PC-3 (cell line): ENCODE data around the gene PRKN.

Source experiments
- EZH2 ChIP-seq: fragments of 300-600 bp; sonication (generic); IDR thresholded peaks from one replicate; pipeline ENCODE4 v1.6.1; 2017; ENCODE audit warnings: antibody characterized with exemption, mild to moderate bottlenecking, low read length; ENCODE audit not compliant: unreplicated experiment
- EZH2phosphoT487 ChIP-seq: fragments of 300-600 bp; sonication (generic); IDR thresholded peaks from 2 replicates; pipeline ENCODE4 v1.6.1; 2018; ENCODE audit warnings: mild to moderate bottlenecking, antibody characterized with exemption, low read length, borderline replicate concordance
- TF ChIP-seq, protein P1 (sequence below): fragments of 300-600 bp; sonication (generic); conservative IDR thresholded peaks from 2 replicates; pipeline ENCODE4 v1.5.1; 2017; ENCODE audit warnings: antibody characterized with exemption, low read depth, mild to moderate bottlenecking, low read length

DNA sequence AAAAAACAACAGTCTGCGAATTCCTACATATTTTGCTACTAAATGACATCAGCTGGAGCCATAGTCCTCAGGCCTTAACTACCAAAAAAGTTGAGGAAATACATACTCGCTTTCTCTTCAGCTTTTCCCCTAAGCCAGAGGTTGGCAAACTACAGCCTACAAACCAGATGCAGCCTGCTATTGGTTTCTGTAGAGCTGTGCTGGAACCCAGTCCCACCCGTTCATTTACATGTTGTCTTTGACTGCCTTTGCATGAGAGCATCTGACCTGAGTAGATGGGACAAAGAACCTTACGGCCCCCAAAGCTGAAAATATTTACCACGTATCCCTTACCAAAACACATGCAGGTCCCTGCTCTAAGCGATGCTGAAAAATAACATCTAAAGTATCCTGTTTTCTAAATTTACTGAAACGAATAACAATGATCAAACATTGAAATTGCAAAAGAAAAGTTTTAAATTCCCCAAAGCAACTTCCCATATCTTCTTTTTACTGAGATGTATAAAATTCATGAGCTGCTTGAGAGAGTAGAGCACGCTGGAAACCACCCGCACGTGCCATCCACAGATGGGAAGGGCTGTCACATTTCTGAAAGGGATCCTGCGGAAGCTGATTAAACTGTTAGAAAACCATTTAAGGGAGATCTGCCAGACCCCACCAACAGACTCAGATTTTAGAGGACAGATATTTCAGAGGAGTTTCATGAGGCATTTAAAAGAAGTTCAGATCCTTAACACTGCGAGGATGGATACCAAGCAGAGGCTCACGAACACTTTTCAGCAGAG lies 124.1 kb downstream of the PRKN start:
- TF ChIP-seq, protein P1, sequence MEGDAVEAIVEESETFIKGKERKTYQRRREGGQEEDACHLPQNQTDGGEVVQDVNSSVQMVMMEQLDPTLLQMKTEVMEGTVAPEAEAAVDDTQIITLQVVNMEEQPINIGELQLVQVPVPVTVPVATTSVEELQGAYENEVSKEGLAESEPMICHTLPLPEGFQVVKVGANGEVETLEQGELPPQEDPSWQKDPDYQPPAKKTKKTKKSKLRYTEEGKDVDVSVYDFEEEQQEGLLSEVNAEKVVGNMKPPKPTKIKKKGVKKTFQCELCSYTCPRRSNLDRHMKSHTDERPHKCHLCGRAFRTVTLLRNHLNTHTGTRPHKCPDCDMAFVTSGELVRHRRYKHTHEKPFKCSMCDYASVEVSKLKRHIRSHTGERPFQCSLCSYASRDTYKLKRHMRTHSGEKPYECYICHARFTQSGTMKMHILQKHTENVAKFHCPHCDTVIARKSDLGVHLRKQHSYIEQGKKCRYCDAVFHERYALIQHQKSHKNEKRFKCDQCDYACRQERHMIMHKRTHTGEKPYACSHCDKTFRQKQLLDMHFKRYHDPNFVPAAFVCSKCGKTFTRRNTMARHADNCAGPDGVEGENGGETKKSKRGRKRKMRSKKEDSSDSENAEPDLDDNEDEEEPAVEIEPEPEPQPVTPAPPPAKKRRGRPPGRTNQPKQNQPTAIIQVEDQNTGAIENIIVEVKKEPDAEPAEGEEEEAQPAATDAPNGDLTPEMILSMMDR = no peak
- TF ChIP-seq EZH2 (no peak), EZH2phosphoT487 (no peak)
